ENCODE measurements around the gene ECE1. TPM values are rescaled to one million over a fixed set of nuclear protein-coding genes. Genes with fewer than 3 reads are reported as not detected.

The ECE1 gene
- total and polyA plus RNA-seq, 10 of the 15 experiments (the other 5 are each of a cell fraction or from before 2014, with no cell fraction given): 0.97 to 81.0 (median 37.0) TPM

GRCh38 chr1:21237446-21238088 is 52.7 kb downstream of the ECE1 start:
- ChIA-PET POLR2A (no interaction called here), CTCF (interaction anchor here (0.8 to 1.9 kb wide), 4 partner anchors 18 to 131 kb away, joined by 3 to 6 read pairs (median 4); partner anchors contain the start of gene ECE1), SMC1A (ENCODE audit: uncharacterized antibody, unreplicated experiment) (interaction anchor here (0.7 kb wide), 1 partner anchor 131 kb away, joined by 3 read pairs; no protein-coding TSS in a partner anchor), RAD21 (ENCODE audit: unreplicated experiment) (interaction anchor here (1.4 kb wide), 1 partner anchor 130 kb away, joined by 4 read pairs; no protein-coding TSS in a partner anchor)
- Histone ChIP-seq H4K20me1 (ENCODE audit: control insufficient read depth, insufficient read depth) (no peaks in the 10 kb centered on the region), H3K27ac (ENCODE audit: control insufficient read depth, insufficient read depth) (no peak overlapping the region), H3K4me3 (no peak overlapping the region), H3K27me3 (replicated peaks in 1 of 2; ENCODE audit: control insufficient read depth in 2 of 2, insufficient read depth in 2 of 2, low read length in 1 of 2) (no peaks in the 10 kb centered on the region), H2AFZ (ENCODE audit: control insufficient read depth, low read depth, low read length) (no peak overlapping the region), H3K79me2 (ENCODE audit: control insufficient read depth, insufficient read depth, low read length) (no peaks in the 10 kb centered on the region), H3K36me3 (ENCODE audit: control insufficient read depth in 2 of 2, insufficient read depth in 2 of 2, low read length in 1 of 2) (peaks cover 2 to 19% of the 10 kb centered on the region in 2 experiments; a peak in 2 of 4 replicates), H3K9me3 (replicated peaks; ENCODE audit: control insufficient read depth, insufficient read depth, low read length) (no peaks in the 10 kb centered on the region), H3K4me2 (ENCODE audit: control insufficient read depth, insufficient read depth) (no peak overlapping the region), H3K9ac (ENCODE audit: control insufficient read depth, insufficient read depth, low read length) (no peak overlapping the region), H3K4me1 (ENCODE audit: control insufficient read depth, insufficient read depth, low read length) (no peaks in the 10 kb centered on the region)
- BruUV-seq (replicated peaks): no TSS peak
- TF ChIP-seq FOS (IDR thresholded peaks at IDR 0.05; ENCODE audit: borderline replicate concordance, extremely low read depth, insufficient read length): no peak
- ATAC-seq (no peak), DNase-seq (ENCODE audit: low read depth, low spot score) (no peak), FAIRE-seq (no peak)
- in situ Hi-C loops (cut with MboI) (no loop called here), intact Hi-C loops (cut with micrococcal nuclease; ENCODE audit: unreplicated experiment) (no loop called here)
- whole genome bisulfite sequencing (ENCODE audit: insufficient coverage, insufficient replicate concordance, low lambda C conversion rate, missing lambda C conversion rate): 53% methylated on average over 12 of the region's 12 CpGs

- in situ Hi-C loops (cut with MboI): no loop called here
- ChIA-PET RAD21 (ENCODE audit: unreplicated experiment) (interaction anchor here (1.4 kb wide), 1 partner anchor 132 kb away, joined by 4 read pairs; no protein-coding TSS in a partner anchor), SMC1A (ENCODE audit: uncharacterized antibody, unreplicated experiment) (no interaction called here), CTCF (interaction anchor here (1.1 to 1.8 kb wide), 2 partner anchors 19 kb away, joined by 3 to 5 read pairs; no protein-coding TSS in a partner anchor), POLR2A (no interaction called here)
- no peak for FAIRE-seq
- H3K27me3 ChIP-seq (replicated peaks in 1 of 2; ENCODE audit: control insufficient read depth in 2 of 2, insufficient read depth in 2 of 2, low read length in 1 of 2): no peaks in the 10 kb centered on the region
- H2AFZ ChIP-seq (ENCODE audit: control insufficient read depth, low read depth, low read length): no peak overlapping the region
- no peaks in the 10 kb centered on the region for H3K9me3 ChIP-seq (replicated peaks; ENCODE audit: control insufficient read depth, insufficient read depth, low read length)
- H3K79me2 ChIP-seq (ENCODE audit: control insufficient read depth, insufficient read depth, low read length): no peaks in the 10 kb centered on the region
- intact Hi-C loops (cut with micrococcal nuclease; ENCODE audit: unreplicated experiment): no loop called here
- H3K4me3 ChIP-seq: no peak overlapping the region
- WGBS (ENCODE audit: insufficient coverage, insufficient replicate concordance, low lambda C conversion rate, missing lambda C conversion rate): 85% methylated on average over 25 of the region's 25 CpGs
- no TSS peak for BruUV-seq (replicated peaks)
- H4K20me1 ChIP-seq (ENCODE audit: control insufficient read depth, insufficient read depth): no peaks in the 10 kb centered on the region
- H3K9ac ChIP-seq (ENCODE audit: control insufficient read depth, insufficient read depth, low read length): no peak overlapping the region
- H3K36me3 ChIP-seq (ENCODE audit: control insufficient read depth in 2 of 2, insufficient read depth in 2 of 2, low read length in 1 of 2): peaks cover 2 to 14% of the 10 kb centered on the region in 2 experiments; a peak in 2 of 4 replicates
- H3K27ac ChIP-seq (ENCODE audit: control insufficient read depth, insufficient read depth): no peak overlapping the region
- H3K4me1 ChIP-seq (ENCODE audit: control insufficient read depth, insufficient read depth, low read length): no peaks in the 10 kb centered on the region
- ATAC-seq: no peak
- H3K4me2 ChIP-seq (ENCODE audit: control insufficient read depth, insufficient read depth): no peak overlapping the region
- no peak for DNase-seq (ENCODE audit: low read depth, low spot score)
- TF ChIP-seq CHD4 (IDR thresholded peaks at IDR 0.05) (no peak), CHD2 (IDR thresholded peaks at IDR 0.05; ENCODE audit: borderline replicate concordance, low read depth, low read length) (no peak), RAD21 (IDR thresholded peaks at IDR 0.05; ENCODE audit: insufficient read depth, low read depth, low read length) (no peak), RAD51 (IDR thresholded peaks at IDR 0.05) (no peak), NKRF (conservative IDR thresholded peaks at IDR 0.05) (no peak), SMAD5 (IDR thresholded peaks at IDR 0.05; ENCODE audit: low read depth) (no peak), LARP7 (IDR thresholded peaks at IDR 0.05) (no peak), CHD1 (IDR thresholded peaks at IDR 0.05; ENCODE audit: low read depth, low read length) (no peak), EGR1 (IDR thresholded peaks at IDR 0.05; ENCODE audit: borderline replicate concordance in 1 of 2, low read depth in 2 of 2, low read length in 2 of 2) (no peak), REST (IDR thresholded peaks at IDR 0.05; ENCODE audit: low read depth, low read length) (no peak), ZNF274 (IDR thresholded peaks at IDR 0.05; ENCODE audit: insufficient read depth, insufficient read length) (no peak)
Observed at GRCh38 chr1:21236178-21236577, 54.1 kb downstream of the ECE1 start.

All from GM12878 (cell line).